Inferior parietal cortex (tissue), 1 donor: ENCODE results near the gene TRPV4.

ENCODE experiments used
- DNase-seq: peaks from one replicate; pipeline ENCODE4 v3.0.0-alpha.2; 2016; ENCODE audit errors: extremely low spot score

Gene TRPV4

DNA sequence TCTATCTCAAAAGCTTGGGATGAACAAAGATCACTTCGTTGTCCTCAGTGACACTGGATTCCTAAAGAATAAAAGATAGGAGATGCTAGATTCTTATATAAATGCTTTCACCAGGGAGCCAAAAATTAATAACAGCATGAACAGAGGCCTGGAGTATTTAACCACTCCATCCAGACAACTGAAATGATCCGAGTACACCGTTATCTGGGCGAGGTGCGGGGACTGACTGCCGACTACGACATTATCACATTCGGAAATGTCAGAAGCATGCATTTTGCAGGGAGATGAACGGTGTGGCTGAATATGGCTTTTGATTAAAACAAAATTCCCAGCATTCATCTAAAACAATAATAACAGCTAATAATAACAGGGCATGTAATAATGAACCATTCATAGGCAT, 56.6 kb downstream of the TRPV4 start:
- DNase-seq = no peak

- DNase-seq = peak; percentile 83
Measured at GRCh38 chr12:109775172-109775881, 57.9 kb downstream of the TRPV4 start.

GRCh38 chr12:109773384-109774011, 59.7 kb downstream of the TRPV4 start:
- no peak for DNase-seq

GRCh38 chr12:109772622-109773321, 60.4 kb downstream of the TRPV4 start:
- no peak for DNase-seq

DNA sequence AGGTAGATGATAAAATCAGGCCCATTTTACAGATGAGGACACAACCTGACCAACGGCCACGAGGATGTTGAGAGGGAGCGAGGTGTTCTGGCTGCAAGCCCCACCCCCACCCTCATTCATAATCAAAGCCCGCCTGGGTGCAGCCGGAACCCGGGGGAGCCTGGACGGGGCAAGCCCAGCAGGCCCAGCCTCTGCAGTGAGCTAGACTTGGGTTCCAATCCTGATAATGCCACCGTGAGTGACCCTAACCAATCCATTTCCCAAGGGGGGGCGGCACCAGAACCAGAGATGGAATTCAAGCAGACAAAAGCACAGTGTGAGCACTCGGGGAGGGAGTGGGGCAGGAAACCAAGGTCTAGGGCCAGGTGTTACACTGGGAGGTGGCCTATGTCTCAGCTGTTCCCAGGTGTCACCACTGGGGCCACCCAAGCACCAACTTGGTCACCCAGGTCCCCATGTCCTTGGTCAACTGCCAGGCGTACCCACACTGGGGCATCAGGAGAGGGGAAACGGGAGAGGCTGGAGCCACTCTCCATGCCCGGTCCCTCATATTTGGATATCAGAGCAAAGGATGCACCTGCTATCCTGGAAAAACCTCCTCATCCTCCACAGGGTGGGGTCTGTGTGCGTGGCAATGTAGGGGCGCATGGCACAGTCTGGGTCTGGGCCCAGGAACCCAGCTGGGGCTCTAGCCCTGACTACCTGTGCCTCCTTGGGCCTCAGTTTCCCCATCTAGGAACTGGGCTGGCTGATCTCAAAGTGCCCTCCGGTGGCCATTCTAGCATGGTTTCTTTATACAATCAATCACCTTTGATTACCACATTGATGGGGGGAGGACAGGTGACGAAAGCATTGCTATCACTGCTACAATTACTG, 61.2 kb downstream of the TRPV4 start:
- DNase-seq = no peak

DNA sequence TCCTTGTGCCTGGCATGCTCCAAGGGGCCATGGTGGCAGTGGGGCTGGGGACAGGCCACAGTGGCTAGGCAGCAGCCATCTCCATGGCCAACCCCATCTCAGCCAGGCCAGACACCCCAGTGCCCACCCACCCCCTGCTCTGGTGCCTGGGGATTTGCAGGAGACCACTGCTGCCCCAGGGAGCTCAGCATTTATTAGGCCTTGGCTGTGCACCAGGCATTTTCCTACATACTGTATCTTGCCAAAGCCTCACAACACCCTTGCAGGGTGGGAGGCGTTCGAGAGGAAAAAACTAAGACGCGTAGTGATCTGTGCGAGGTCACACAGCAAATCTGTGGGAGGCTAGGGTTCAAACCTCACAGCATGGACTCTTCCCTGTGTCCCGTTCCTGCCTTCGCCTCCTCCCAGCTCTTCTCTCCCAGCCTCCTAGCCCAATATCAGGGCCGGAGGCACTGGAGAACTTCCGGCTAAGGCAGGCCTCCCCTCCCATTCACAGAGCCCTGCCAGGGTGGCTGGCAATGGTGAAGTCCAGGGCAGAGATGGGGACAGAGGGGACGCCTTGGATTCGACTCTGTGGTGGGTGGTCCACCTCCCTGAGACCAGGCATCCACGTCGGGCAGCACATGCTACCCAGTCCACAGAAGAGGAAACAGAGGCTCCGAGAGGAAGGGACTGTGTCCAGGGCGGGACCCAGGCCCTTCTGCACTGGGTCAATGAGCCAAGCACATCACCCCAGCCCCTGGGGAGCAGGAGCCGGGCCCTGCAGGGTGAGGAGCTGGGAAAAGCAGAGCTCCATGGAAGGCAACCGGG, 62.1 kb downstream of the TRPV4 start:
- DNase-seq = no peak

GRCh38 chr12:109770104-109770860, 62.9 kb downstream of the TRPV4 start:
- DNase-seq = peak; percentile 39

DNA sequence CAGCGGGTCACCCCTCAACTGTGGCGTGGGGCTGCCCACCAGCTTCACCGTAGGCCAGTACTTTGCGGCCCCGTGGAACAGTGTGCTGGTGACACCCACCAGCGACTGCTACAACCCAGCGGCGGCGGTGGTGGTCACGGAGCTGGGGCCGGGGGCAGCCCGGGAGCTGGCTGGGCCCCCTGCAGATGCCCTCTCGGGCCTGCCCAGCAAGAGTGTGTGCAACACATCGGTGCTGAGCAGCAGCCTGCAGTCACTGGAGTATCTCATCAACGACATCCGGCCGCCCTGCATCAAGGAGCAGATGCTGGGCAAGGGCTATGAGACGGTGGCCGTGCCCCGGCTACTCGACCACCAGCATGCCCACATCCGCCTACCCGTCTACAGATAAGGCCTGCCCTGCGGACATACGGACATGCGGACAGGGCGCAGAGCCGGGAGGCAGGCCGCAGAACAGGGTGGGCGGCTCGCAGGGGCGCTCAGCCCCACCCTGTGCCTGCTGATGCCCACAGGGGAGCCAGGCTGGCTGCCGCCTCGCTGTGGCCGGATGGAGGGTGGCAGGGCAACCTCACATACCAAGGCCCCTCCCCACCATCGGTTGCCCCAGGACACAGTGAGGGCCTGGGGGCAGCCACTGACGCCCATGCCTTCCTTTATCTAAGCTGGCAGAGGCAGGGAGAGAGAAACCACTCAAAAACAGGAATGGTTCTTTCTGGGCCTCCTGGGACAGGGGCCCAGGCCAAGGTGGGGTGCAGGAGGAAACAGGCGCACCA, 64.1 kb downstream of the TRPV4 start:
- DNase-seq = no peak

GRCh38 chr12:109767991-109768900, 65.0 kb downstream of the TRPV4 start:
- no peak for DNase-seq

DNA sequence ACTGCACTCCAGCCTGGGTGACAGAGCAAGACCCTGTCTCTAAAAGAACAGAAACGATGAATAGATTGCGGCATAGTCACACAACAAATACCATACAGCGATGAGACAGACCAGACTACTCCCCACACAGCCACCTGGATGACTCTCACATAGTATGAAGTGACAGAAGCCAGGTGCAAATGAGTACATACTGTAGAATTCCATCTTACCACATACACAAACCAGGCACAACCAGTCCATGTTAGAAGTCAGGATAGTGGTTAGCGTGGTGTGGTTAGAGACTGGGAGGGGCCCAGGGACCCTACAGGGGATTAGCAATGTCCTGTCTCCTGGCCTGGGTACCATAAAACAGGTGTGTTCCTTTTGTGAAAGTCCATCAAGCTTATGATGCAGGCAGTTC, 65.7 kb downstream of the TRPV4 start:
- no peak for DNase-seq

- DNase-seq = no peak
Measured at GRCh38 chr12:109766251-109766778, 66.9 kb downstream of the TRPV4 start.

GRCh38 chr12:109765446-109765810, 67.8 kb downstream of the TRPV4 start:
- no peak for DNase-seq

GRCh38 chr12:109764776-109765445, 68.3 kb downstream of the TRPV4 start:
- DNase-seq = no peak

GRCh38 chr12:109764123-109764522, 69.1 kb downstream of the TRPV4 start:
- DNase-seq = no peak

- DNase-seq = no peak
Measured at GRCh38 chr12:109763201-109763841, 69.9 kb downstream of the TRPV4 start.

DNA sequence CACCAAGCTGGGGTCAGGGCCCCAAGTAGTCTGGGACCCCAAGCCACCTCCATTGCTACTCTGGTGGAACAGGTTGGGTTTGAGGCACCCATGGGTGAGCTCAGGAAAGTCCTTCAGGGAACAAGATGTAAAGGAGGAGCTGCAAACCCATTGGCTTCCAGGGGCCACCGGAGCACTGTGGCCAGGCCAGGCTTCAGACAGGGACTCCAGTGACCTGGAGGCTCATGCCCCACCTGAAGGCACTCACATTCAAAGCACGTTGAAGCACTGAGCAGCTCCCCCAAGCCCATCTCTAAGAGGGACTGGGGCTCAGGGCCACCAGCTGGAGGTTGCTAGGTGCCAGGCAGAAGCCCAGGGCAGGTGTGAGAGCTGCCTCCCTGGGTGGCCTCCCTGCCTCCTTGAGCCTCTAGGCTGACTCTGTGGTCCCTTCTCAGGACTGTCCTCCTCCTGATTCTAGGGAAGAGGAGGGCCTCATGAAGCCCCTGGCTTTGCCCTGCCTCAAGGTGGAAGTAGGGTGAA, 70.5 kb downstream of the TRPV4 start:
- no peak for DNase-seq

- no peak for DNase-seq
Measured at GRCh38 chr12:109762071-109762672, 71.0 kb downstream of the TRPV4 start.
